ENCODE measurements around the gene ITGBL1. TPM values are rescaled to one million over a fixed set of nuclear protein-coding genes. Genes with fewer than 3 reads are reported as not detected.

Gene ITGBL1
- total RNA-seq, 1 experiment from 2014 or later: not detected

GRCh38 chr13:101474419-101474957 is 22.0 kb downstream of the ITGBL1 start:
- H3K4me1 Mint-ChIP-seq (ENCODE audit: low read depth, unreplicated experiment): no peaks in the 10 kb centered on the region
- Histone ChIP-seq H3K4me1 (no peaks in the 10 kb centered on the region), H3K27me3 (replicated peaks; ENCODE audit: control insufficient read depth, insufficient read depth, low read length) (no peaks in the 10 kb centered on the region), H3K36me3 (ENCODE audit: control insufficient read depth, insufficient read depth, low read length) (no peaks in the 10 kb centered on the region), H3K9me3 (no peaks in the 10 kb centered on the region), H3K4me3 (ENCODE audit: low read depth, low read length) (no peak overlapping the region)
- intact Hi-C loops (cut with micrococcal nuclease; ENCODE audit: unreplicated experiment): loop anchor here (2.0 kb wide), 1 partner anchor 324 kb away; no protein-coding TSS in a partner anchor
- peaks cover 5% of the 10 kb centered on the region for H3K27me3 Mint-ChIP-seq (ENCODE audit: insufficient read depth, unreplicated experiment)
- DNase-seq: no peak
- POLR2A ChIA-PET: no interaction called here
- no peaks in the 10 kb centered on the region for H3K9me3 Mint-ChIP-seq (ENCODE audit: unreplicated experiment)
- CTCF ChIA-PET: no interaction called here
- no TSS peak for BruUV-seq (replicated peaks)
- no peak overlapping the region for H3K27ac Mint-ChIP-seq (ENCODE audit: unreplicated experiment)
- TF ChIP-seq, protein P1, sequence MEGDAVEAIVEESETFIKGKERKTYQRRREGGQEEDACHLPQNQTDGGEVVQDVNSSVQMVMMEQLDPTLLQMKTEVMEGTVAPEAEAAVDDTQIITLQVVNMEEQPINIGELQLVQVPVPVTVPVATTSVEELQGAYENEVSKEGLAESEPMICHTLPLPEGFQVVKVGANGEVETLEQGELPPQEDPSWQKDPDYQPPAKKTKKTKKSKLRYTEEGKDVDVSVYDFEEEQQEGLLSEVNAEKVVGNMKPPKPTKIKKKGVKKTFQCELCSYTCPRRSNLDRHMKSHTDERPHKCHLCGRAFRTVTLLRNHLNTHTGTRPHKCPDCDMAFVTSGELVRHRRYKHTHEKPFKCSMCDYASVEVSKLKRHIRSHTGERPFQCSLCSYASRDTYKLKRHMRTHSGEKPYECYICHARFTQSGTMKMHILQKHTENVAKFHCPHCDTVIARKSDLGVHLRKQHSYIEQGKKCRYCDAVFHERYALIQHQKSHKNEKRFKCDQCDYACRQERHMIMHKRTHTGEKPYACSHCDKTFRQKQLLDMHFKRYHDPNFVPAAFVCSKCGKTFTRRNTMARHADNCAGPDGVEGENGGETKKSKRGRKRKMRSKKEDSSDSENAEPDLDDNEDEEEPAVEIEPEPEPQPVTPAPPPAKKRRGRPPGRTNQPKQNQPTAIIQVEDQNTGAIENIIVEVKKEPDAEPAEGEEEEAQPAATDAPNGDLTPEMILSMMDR (IDR thresholded peaks at IDR 0.05; ENCODE audit: insufficient read depth in 1 of 2, low read depth in 1 of 2, low read length in 1 of 2, severe bottlenecking in 1 of 2, unreplicated experiment in 1 of 2): no peak
- no peak overlapping the region for H3K4me3 Mint-ChIP-seq (ENCODE audit: unreplicated experiment)
- no peaks in the 10 kb centered on the region for H3K36me3 Mint-ChIP-seq (ENCODE audit: insufficient read depth, unreplicated experiment)

DNA sequence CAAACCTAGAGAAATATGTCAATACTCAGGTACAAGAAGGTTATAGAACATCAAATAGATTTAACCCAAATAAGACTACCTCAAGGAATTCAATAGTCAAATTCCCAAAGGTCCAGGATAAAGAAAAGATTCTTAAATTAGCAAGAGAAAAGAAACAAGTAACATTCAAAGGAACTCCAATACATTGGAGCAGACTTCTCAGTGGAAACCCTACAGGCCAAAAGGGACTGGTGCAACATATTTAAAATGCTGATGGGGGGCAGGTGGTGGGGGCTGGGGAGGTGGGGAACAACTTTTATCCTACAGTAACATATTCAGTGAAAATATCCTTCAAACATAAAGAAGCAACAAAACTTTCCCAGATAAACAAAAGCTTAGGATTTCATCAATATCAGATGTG is 23.1 kb downstream of the ITGBL1 start:
- Mint-ChIP-seq H3K9me3 (ENCODE audit: unreplicated experiment) (no peaks in the 10 kb centered on the region), H3K27ac (ENCODE audit: unreplicated experiment) (no peak overlapping the region), H3K36me3 (ENCODE audit: insufficient read depth, unreplicated experiment) (no peaks in the 10 kb centered on the region), H3K4me3 (ENCODE audit: unreplicated experiment) (no peak overlapping the region), H3K4me1 (ENCODE audit: low read depth, unreplicated experiment) (no peaks in the 10 kb centered on the region), H3K27me3 (ENCODE audit: insufficient read depth, unreplicated experiment) (peaks cover 5% of the 10 kb centered on the region)
- Histone ChIP-seq H3K4me1 (no peaks in the 10 kb centered on the region), H3K9me3 (no peaks in the 10 kb centered on the region), H3K36me3 (ENCODE audit: control insufficient read depth, insufficient read depth, low read length) (no peaks in the 10 kb centered on the region), H3K4me3 (ENCODE audit: low read depth, low read length) (no peak overlapping the region), H3K27me3 (replicated peaks; ENCODE audit: control insufficient read depth, insufficient read depth, low read length) (no peaks in the 10 kb centered on the region)
- BruUV-seq (replicated peaks): no TSS peak
- TF ChIP-seq, protein P1 (IDR thresholded peaks at IDR 0.05; ENCODE audit: insufficient read depth in 1 of 2, low read depth in 1 of 2, low read length in 1 of 2, severe bottlenecking in 1 of 2, unreplicated experiment in 1 of 2): no peak
- DNase-seq: no peak
- POLR2A ChIA-PET: no interaction called here
- CTCF ChIA-PET: no interaction called here
- intact Hi-C loops (cut with micrococcal nuclease; ENCODE audit: unreplicated experiment): loop anchor here (2.0 kb wide), 1 partner anchor 325 kb away; no protein-coding TSS in a partner anchor

GRCh38 chr13:101481421-101481820 is 28.9 kb downstream of the ITGBL1 start:
- no peak overlapping the region for H3K27ac Mint-ChIP-seq (ENCODE audit: unreplicated experiment)
- intact Hi-C loops (cut with micrococcal nuclease; ENCODE audit: unreplicated experiment): no loop called here
- H3K36me3 ChIP-seq (ENCODE audit: control insufficient read depth, insufficient read depth, low read length): no peaks in the 10 kb centered on the region
- no TSS peak for BruUV-seq (replicated peaks)
- H3K4me1 ChIP-seq: no peaks in the 10 kb centered on the region
- peaks cover 7% of the 10 kb centered on the region for H3K27me3 Mint-ChIP-seq (ENCODE audit: insufficient read depth, unreplicated experiment)
- no peak overlapping the region for H3K4me3 ChIP-seq (ENCODE audit: low read depth, low read length)
- no peak overlapping the region for H3K4me3 Mint-ChIP-seq (ENCODE audit: unreplicated experiment)
- H3K27me3 ChIP-seq (replicated peaks; ENCODE audit: control insufficient read depth, insufficient read depth, low read length): no peaks in the 10 kb centered on the region
- H3K9me3 Mint-ChIP-seq (ENCODE audit: unreplicated experiment): no peaks in the 10 kb centered on the region
- CTCF ChIA-PET: no interaction called here
- H3K36me3 Mint-ChIP-seq (ENCODE audit: insufficient read depth, unreplicated experiment): no peaks in the 10 kb centered on the region
- TF ChIP-seq, protein P1 (IDR thresholded peaks at IDR 0.05; ENCODE audit: insufficient read depth in 1 of 2, low read depth in 1 of 2, low read length in 1 of 2, severe bottlenecking in 1 of 2, unreplicated experiment in 1 of 2): no peak
- H3K9me3 ChIP-seq: no peaks in the 10 kb centered on the region
- POLR2A ChIA-PET: no interaction called here
- no peak for DNase-seq
- no peaks in the 10 kb centered on the region for H3K4me1 Mint-ChIP-seq (ENCODE audit: low read depth, unreplicated experiment)

Data from Caco-2 (cell line).